Muscle of leg (tissue), 11 donors: ENCODE data around the gene UTP4. TPM values are rescaled to one million over a fixed set of nuclear protein-coding genes. Genes with fewer than 3 reads are reported as not detected.
A peak's percentile ranks its signal among the peaks of the same experiment; 100 is the strongest.

Source experiments
- DNase-seq: peaks from one replicate; pipeline ENCODE4 v3.0.0; 2013
- H3K27ac ChIP-seq: one replicate; pipeline ENCODE4 v1.5.1; 2013; ENCODE audit warnings: mild to moderate bottlenecking, low read length, control low read depth
- H3K27me3 ChIP-seq: one replicate; pipeline ENCODE4 v1.6.1; 2013; ENCODE audit warnings: low read length; ENCODE audit not compliant: control insufficient read depth, insufficient read depth
- H3K36me3 ChIP-seq: one replicate; pipeline ENCODE4 v1.6.1; 2013; ENCODE audit warnings: low read length; ENCODE audit not compliant: control insufficient read depth, insufficient read depth
- H3K4me1 ChIP-seq: one replicate; pipeline ENCODE4 v1.6.1; 2013; ENCODE audit warnings: low read length; ENCODE audit not compliant: control insufficient read depth, insufficient read depth
- H3K4me3 ChIP-seq: one replicate; pipeline ENCODE4 v1.5.1; 2013; ENCODE audit warnings: low read length, control low read depth
- H3K9me3 ChIP-seq: replicated peaks from 2 replicates; pipeline ENCODE4 v1.6.1; 2013; ENCODE audit warnings: low read depth, low read length; ENCODE audit not compliant: control insufficient read depth
- WGBS: methylation state at CpG from one replicate; pipeline ENCODE4 v1.1.5; 2013; ENCODE audit warnings: missing lambda C conversion rate; ENCODE audit not compliant: insufficient coverage; 5-methylcytosine and 5-hydroxymethylcytosine counted together
- polyA plus RNA-seq, 8 donors: library from polyadenylated mRNA; unstranded; fragments of 120-200 nt; gene quantifications; one replicate each; pipeline versions ENCODE4 v1.2.1 to v1.2.3, GENCODE V29; 2013; ENCODE audit warnings: inconsistent platforms in 1 of 8, low replicate concordance in 1 of 8; ENCODE audit not compliant: insufficient read length in 8 of 8, insufficient read depth in 1 of 8
- total RNA-seq: library from RNA; stranded (reverse); fragments of 120-200 nt; gene quantifications from one replicate; pipeline ENCODE4 v1.2.4, GENCODE V29; 2013

UTP4 gene
- total and polyA plus RNA-seq, 9 donors, result 16.9 to 41.0 (median 35.1) TPM

GRCh38 chr16:69169607-69170352, 37.3 kb downstream of the UTP4 start:
- Histone ChIP-seq H3K27ac (no peak overlapping the region), H3K4me3 (no peak overlapping the region), H3K4me1 (peaks cover 10% of the 10 kb centered on the region), H3K27me3 (no peaks in the 10 kb centered on the region), H3K9me3 (no peaks in the 10 kb centered on the region), H3K36me3 (peaks cover 46% of the 10 kb centered on the region)
- no CpG with 5 or more reads among the region's 6 CpGs for WGBS
- no peak for DNase-seq

DNA sequence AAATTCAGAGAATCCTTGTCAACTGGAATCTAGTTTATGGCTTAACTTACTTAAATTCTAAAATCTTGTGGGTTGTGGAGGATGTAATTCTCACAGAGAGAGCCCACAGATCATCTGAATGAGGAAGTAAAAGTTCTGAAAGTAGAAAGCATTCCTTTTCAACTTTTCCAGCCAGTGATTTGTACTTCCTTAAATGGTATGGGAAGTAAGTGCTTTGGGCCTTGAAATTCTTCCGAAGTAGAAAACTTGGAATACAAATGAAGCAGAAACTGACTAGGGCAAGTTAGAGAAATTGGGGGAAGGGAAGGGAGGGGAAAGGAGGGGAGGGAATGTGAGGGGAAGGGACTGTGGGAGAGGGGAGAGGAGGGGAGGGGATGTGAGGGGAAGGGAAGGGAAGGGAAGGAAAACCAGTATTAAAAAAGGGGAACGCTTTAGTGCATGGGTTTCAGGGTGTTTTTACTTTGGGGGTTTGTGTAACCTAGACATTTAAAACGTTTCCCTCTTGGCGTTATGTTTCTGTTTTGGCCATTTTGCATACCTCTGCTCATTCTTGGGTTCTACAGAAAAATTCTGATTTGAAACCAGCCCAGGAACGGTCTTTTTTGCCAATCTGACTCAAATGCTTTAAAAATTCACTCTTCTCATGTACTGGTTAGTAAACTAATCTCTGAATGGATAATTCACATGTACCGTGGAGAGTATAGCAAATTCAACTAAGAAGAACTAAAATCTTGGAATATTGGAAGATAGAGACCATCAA, 39.1 kb downstream of the UTP4 start:
- H3K9me3 ChIP-seq, result no peaks in the 10 kb centered on the region
- peak; percentile 93 for DNase-seq
- no peaks in the 10 kb centered on the region for H3K27me3 ChIP-seq
- no peak overlapping the region for H3K4me3 ChIP-seq
- WGBS, result 29% methylated on average over 1 of the region's 6 CpGs
- peaks cover 31% of the 10 kb centered on the region for H3K36me3 ChIP-seq
- H3K4me1 ChIP-seq, result peaks cover 10% of the 10 kb centered on the region
- H3K27ac ChIP-seq, result peak overlapping the region; percentile 82

GRCh38 chr16:69176033-69176800, 43.8 kb downstream of the UTP4 start:
- peaks cover 19% of the 10 kb centered on the region for H3K4me1 ChIP-seq
- H3K9me3 ChIP-seq, result no peaks in the 10 kb centered on the region
- H3K36me3 ChIP-seq, result no peaks in the 10 kb centered on the region
- no peak overlapping the region for H3K4me3 ChIP-seq
- peak; percentile 82 for DNase-seq
- WGBS, result 100% methylated on average over 2 of the region's 4 CpGs
- peak overlapping the region; percentile 47 for H3K27ac ChIP-seq
- H3K27me3 ChIP-seq, result no peaks in the 10 kb centered on the region

DNA sequence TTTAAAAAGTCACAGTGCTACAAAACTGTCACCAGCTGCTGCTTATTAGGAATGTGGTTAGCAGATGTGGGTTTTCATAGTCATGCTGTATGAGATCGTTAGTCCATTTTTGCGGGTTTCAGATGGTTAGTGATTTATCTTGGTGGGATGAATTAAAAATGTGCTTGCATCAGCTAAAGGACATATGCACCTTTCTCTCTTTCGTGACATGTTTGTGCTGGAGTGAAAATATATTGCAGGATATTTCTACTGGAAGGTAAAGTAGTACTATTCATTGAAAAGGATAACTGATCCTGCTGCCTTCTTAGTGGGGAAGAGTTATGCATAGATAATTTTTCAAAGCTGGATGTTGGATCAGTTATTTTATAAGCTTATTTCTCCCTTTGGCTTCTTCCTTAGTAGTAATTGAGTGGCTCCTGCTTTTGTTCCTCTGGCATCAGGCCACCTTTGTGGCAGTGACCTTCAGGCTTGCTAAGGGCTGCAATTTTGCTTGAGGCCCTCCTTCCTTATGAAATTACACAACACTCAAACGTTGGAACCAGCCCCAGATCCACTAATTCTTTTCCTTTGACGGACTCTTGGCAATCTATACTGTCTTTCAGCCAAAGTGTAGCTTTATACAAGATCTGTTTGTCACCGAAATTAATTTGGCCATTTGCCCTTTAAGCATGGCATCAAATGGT, 47.0 kb downstream of the UTP4 start:
- WGBS, result 24% methylated on average over 5 of the region's 6 CpGs
- H3K9me3 ChIP-seq, result no peaks in the 10 kb centered on the region
- H3K27me3 ChIP-seq, result no peaks in the 10 kb centered on the region
- no peak overlapping the region for H3K4me3 ChIP-seq
- H3K36me3 ChIP-seq, result no peaks in the 10 kb centered on the region
- peak; percentile 94 for DNase-seq
- peaks cover 22% of the 10 kb centered on the region for H3K4me1 ChIP-seq
- peak overlapping the region; percentile 72 for H3K27ac ChIP-seq

GRCh38 chr16:69180011-69180338, 47.5 kb downstream of the UTP4 start:
- no peak for DNase-seq
- H3K27ac ChIP-seq, result peak overlapping the region; percentile 72

DNA sequence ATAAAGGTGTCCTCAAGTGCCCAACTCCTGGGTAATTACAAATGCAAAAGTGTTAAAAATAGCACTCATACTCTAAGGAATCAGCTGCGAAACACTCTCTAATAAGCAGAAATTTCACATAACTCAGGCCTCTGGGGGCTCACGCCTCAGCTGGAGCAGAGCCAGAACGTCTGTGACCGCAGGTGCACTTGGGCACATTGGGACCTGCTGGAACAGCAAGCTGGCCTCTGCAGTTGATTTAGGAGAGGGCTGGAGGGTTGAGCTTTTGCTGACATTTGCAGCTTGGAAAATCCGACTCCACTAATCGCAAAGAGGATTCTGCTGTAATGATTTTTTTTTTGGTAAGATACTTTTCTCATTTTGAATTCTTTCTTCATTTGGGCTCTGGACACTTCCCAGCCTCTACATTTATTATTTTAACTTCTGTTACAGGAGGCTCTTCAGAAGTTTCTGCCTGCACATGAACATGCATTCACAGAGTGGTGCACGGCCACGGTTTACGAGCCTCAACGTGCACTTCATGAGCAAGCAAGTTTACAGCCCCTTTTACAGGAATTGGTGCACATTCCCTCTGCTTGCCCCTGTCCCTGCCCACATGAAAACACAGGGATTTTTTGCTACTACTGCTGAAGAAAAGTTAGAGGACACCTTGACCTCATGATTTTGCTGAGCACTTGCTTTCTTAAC, 50.4 kb downstream of the UTP4 start:
- no peak overlapping the region for H3K4me3 ChIP-seq
- peak; percentile 81 for DNase-seq
- H3K4me1 ChIP-seq, result peaks cover 28% of the 10 kb centered on the region
- no peaks in the 10 kb centered on the region for H3K9me3 ChIP-seq
- no peaks in the 10 kb centered on the region for H3K27me3 ChIP-seq
- H3K36me3 ChIP-seq, result no peaks in the 10 kb centered on the region
- H3K27ac ChIP-seq, result peak overlapping the region; percentile 1
- 13% methylated on average over 4 of the region's 10 CpGs for WGBS

More at GRCh38 chr16:69180011-69180338, 47.5 kb downstream of the UTP4 start:
- Histone ChIP-seq H3K9me3 (no peaks in the 10 kb centered on the region), H3K4me3 (no peak overlapping the region), H3K36me3 (no peaks in the 10 kb centered on the region), H3K27me3 (no peaks in the 10 kb centered on the region), H3K4me1 (peaks cover 22% of the 10 kb centered on the region)

- H3K27ac ChIP-seq, result peak within 1 kb of the TSS; percentile 86
- H3K4me3 ChIP-seq, result peak within 1 kb of the TSS; percentile 86
- no peaks in the 10 kb centered on the region for H3K36me3 ChIP-seq
- WGBS, result under 1% methylated on average over 69 of the region's 69 CpGs
- peaks cover 29% of the 10 kb centered on the region for H3K4me1 ChIP-seq
- H3K9me3 ChIP-seq, result no peaks in the 10 kb centered on the region
- peak; percentile 97 for DNase-seq
- no peaks in the 10 kb centered on the region for H3K27me3 ChIP-seq
These were observed 54.4 kb downstream of the UTP4 start, which contains the start of gene SNTB2 for GRCh38 chr16:69186642-69187445. SNTB2 (plus strand) TSS chr16:69187164; CDS start chr16:69187167, 3 bp downstream.

GRCh38 chr16:69187446-69188235, 55.2 kb downstream of the UTP4 start:
- no peaks in the 10 kb centered on the region for H3K36me3 ChIP-seq
- WGBS, result 0% methylated on average over 56 of the region's 76 CpGs
- H3K27me3 ChIP-seq, result no peaks in the 10 kb centered on the region
- H3K4me3 ChIP-seq, result peak overlapping the region; percentile 86
- H3K27ac ChIP-seq, result peak overlapping the region; percentile 86
- peaks cover 27% of the 10 kb centered on the region for H3K4me1 ChIP-seq
- no peaks in the 10 kb centered on the region for H3K9me3 ChIP-seq
- peak; percentile 67 for DNase-seq
